Measurements from ENCODE around the gene WDR88. TPM values are rescaled to one million over a fixed set of nuclear protein-coding genes. Genes with fewer than 3 reads are reported as not detected.
A peak's percentile ranks its signal among the peaks of the same experiment; 100 is the strongest.

The WDR88 gene
- total and polyA plus RNA-seq, 4 donors, result 0.08 TPM; not detected in 2

DNA sequence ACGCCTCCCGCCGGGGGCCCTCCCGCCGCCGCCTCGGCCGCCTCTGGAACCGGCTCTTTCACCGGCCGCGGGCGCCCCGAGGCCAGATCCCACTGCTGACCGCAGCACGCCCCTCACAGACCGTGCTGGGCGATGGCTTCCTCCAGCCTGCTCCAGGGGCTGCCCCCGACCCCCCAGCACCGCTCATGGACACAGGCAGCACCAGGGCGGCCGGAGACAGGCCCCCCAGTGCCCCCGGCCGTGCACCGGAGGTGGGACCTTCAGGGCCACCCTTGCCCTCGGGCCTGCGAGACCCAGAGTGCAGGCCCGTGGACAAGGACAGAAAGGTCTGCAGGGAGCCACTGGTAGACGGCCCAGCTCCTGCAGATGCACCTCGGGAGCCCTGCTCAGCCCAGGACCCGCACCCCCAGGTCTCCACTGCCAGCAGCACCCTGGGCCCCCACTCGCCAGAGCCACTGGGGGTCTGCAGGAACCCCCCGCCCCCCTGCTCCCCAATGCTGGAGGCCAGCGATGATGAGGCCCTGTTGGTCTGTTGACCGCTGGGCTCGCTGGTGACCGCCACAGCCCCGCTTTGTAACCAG, 75.2 kb downstream of the WDR88 start:
- 93% methylated on average over 38 of the region's 38 CpGs for WGBS
- H3K36me3 ChIP-seq (ENCODE audit: control insufficient read depth in 4 of 4, insufficient read depth in 3 of 4, low read depth in 1 of 4, low read length in 3 of 4), result peaks cover 0 to 34% (median 11%) of the 10 kb centered on the region in 4 donors
- H3K27ac ChIP-seq (ENCODE audit: low read depth in 1 of 2, low read length in 2 of 2), result no peak overlapping the region
- no peaks in the 10 kb centered on the region for H3K9me3 ChIP-seq (ENCODE audit: control insufficient read depth in 4 of 4, low read length in 3 of 4)
- no peak overlapping the region for H3K4me3 ChIP-seq (ENCODE audit: low read depth in 1 of 3, low read length in 3 of 3)
- no peak overlapping the region for H3K9ac ChIP-seq (ENCODE audit: low read depth in 1 of 2, low read length in 2 of 2)
- no peaks in the 10 kb centered on the region for H3K27me3 ChIP-seq (ENCODE audit: control insufficient read depth in 4 of 4, insufficient read depth in 4 of 4, low read length in 3 of 4)
- TF ChIP-seq, protein P1, sequence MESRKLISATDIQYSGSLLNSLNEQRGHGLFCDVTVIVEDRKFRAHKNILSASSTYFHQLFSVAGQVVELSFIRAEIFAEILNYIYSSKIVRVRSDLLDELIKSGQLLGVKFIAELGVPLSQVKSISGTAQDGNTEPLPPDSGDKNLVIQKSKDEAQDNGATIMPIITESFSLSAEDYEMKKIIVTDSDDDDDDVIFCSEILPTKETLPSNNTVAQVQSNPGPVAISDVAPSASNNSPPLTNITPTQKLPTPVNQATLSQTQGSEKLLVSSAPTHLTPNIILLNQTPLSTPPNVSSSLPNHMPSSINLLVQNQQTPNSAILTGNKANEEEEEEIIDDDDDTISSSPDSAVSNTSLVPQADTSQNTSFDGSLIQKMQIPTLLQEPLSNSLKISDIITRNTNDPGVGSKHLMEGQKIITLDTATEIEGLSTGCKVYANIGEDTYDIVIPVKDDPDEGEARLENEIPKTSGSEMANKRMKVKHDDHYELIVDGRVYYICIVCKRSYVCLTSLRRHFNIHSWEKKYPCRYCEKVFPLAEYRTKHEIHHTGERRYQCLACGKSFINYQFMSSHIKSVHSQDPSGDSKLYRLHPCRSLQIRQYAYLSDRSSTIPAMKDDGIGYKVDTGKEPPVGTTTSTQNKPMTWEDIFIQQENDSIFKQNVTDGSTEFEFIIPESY (IDR thresholded peaks at IDR 0.05), result no peak
- TF ChIP-seq FOXA2 (IDR thresholded peaks at IDR 0.05), result no peak
- DNase-seq (ENCODE audit: low spot score), result no peak
- peaks cover 0 to 32% (median 21%) of the 10 kb centered on the region in 4 donors for H3K4me1 ChIP-seq (ENCODE audit: control insufficient read depth in 4 of 4, insufficient read depth in 4 of 4, low read length in 3 of 4)

DNA sequence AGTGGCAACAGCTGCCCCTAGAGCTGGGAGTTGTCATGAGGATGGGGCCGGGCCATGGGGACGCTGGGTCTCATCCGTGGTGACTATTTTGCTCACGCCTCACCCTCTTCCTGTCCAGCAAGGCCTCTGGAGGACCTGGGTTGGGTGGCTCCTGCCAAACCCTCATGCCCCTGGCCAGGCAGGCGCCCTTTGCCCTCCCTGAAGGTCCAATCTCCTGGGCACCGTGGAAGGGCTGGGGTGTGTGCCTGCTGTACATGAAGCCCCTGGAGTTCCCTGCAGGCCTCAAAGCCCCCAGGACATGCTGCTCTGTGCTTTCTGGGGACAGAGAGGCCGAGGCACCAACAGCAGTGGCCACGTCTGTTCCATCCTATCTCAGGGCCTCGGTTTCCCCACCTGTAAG, 76.0 kb downstream of the WDR88 start:
- DNase-seq (ENCODE audit: low spot score), result no peak
- Histone ChIP-seq H3K9me3 (ENCODE audit: control insufficient read depth in 4 of 4, low read length in 3 of 4) (no peaks in the 10 kb centered on the region), H3K4me3 (ENCODE audit: low read depth in 1 of 3, low read length in 3 of 3) (no peak overlapping the region), H3K27me3 (ENCODE audit: control insufficient read depth in 4 of 4, insufficient read depth in 4 of 4, low read length in 3 of 4) (no peaks in the 10 kb centered on the region), H3K27ac (ENCODE audit: low read depth in 1 of 2, low read length in 2 of 2) (no peak overlapping the region), H3K9ac (ENCODE audit: low read depth in 1 of 2, low read length in 2 of 2) (no peak overlapping the region), H3K4me1 (ENCODE audit: control insufficient read depth in 4 of 4, insufficient read depth in 4 of 4, low read length in 3 of 4) (peaks cover 2 to 37% (median 26%) of the 10 kb centered on the region in 4 donors), H3K36me3 (ENCODE audit: control insufficient read depth in 4 of 4, insufficient read depth in 3 of 4, low read depth in 1 of 4, low read length in 3 of 4) (peaks cover 0 to 27% (median 9%) of the 10 kb centered on the region in 4 donors)
- 55% methylated on average over 9 of the region's 9 CpGs for WGBS
- TF ChIP-seq YY1 (IDR thresholded peaks at IDR 0.05), result no peak
- TF ChIP-seq HNF4G (IDR thresholded peaks at IDR 0.05), result no peak
- TF ChIP-seq, protein P2, sequence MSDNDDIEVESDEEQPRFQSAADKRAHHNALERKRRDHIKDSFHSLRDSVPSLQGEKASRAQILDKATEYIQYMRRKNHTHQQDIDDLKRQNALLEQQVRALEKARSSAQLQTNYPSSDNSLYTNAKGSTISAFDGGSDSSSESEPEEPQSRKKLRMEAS (IDR thresholded peaks at IDR 0.05), result no peak
- peak in 1 of 2 donors; percentile 39 for TF ChIP-seq RXRA (IDR thresholded peaks at IDR 0.05)
- TF ChIP-seq TAF1 (conservative IDR thresholded peaks at IDR 0.05), result no peak
- TF ChIP-seq RAD21 (IDR thresholded peaks at IDR 0.05), result no peak
- no peak for TF ChIP-seq FOXA2 (IDR thresholded peaks at IDR 0.05)
- no peak for TF ChIP-seq EGR1 (IDR thresholded peaks at IDR 0.05; ENCODE audit: low read depth in 2 of 2)
- peak; percentile 57 to 67 for TF ChIP-seq HNF4A (conservative IDR thresholded peaks at IDR 0.05)
- TF ChIP-seq, protein P1 (IDR thresholded peaks at IDR 0.05), result no peak
- TF ChIP-seq FOXA1 (IDR thresholded peaks at IDR 0.05), result no peak
- TF ChIP-seq, protein P3, sequence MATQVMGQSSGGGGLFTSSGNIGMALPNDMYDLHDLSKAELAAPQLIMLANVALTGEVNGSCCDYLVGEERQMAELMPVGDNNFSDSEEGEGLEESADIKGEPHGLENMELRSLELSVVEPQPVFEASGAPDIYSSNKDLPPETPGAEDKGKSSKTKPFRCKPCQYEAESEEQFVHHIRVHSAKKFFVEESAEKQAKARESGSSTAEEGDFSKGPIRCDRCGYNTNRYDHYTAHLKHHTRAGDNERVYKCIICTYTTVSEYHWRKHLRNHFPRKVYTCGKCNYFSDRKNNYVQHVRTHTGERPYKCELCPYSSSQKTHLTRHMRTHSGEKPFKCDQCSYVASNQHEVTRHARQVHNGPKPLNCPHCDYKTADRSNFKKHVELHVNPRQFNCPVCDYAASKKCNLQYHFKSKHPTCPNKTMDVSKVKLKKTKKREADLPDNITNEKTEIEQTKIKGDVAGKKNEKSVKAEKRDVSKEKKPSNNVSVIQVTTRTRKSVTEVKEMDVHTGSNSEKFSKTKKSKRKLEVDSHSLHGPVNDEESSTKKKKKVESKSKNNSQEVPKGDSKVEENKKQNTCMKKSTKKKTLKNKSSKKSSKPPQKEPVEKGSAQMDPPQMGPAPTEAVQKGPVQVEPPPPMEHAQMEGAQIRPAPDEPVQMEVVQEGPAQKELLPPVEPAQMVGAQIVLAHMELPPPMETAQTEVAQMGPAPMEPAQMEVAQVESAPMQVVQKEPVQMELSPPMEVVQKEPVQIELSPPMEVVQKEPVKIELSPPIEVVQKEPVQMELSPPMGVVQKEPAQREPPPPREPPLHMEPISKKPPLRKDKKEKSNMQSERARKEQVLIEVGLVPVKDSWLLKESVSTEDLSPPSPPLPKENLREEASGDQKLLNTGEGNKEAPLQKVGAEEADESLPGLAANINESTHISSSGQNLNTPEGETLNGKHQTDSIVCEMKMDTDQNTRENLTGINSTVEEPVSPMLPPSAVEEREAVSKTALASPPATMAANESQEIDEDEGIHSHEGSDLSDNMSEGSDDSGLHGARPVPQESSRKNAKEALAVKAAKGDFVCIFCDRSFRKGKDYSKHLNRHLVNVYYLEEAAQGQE (IDR thresholded peaks at IDR 0.05), result no peak
- TF ChIP-seq, protein P4, sequence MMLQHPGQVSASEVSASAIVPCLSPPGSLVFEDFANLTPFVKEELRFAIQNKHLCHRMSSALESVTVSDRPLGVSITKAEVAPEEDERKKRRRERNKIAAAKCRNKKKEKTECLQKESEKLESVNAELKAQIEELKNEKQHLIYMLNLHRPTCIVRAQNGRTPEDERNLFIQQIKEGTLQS (IDR thresholded peaks at IDR 0.05), result no peak
- no peak for TF ChIP-seq GABPA (IDR thresholded peaks at IDR 0.05 in 1 of 2, conservative IDR thresholded peaks at IDR 0.05 in 1 of 2)
- peak; percentile 37 for TF ChIP-seq SP1 (IDR thresholded peaks at IDR 0.05)
- TF ChIP-seq JUND (IDR thresholded peaks at IDR 0.05), result no peak
- no peak for TF ChIP-seq NR2F2 (IDR thresholded peaks at IDR 0.05)
- TF ChIP-seq, protein P5, sequence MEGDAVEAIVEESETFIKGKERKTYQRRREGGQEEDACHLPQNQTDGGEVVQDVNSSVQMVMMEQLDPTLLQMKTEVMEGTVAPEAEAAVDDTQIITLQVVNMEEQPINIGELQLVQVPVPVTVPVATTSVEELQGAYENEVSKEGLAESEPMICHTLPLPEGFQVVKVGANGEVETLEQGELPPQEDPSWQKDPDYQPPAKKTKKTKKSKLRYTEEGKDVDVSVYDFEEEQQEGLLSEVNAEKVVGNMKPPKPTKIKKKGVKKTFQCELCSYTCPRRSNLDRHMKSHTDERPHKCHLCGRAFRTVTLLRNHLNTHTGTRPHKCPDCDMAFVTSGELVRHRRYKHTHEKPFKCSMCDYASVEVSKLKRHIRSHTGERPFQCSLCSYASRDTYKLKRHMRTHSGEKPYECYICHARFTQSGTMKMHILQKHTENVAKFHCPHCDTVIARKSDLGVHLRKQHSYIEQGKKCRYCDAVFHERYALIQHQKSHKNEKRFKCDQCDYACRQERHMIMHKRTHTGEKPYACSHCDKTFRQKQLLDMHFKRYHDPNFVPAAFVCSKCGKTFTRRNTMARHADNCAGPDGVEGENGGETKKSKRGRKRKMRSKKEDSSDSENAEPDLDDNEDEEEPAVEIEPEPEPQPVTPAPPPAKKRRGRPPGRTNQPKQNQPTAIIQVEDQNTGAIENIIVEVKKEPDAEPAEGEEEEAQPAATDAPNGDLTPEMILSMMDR (IDR thresholded peaks at IDR 0.05; ENCODE audit: low read depth, low read length, missing input control), result no peak
